ENCODE measurements around the gene ARID1B.

ARID1B gene

GRCh38 chr6:157099912-157100593 is 322.9 kb downstream of the ARID1B start:
- peak in 1 of 3 donors; percentile 7 for DNase-seq

DNA sequence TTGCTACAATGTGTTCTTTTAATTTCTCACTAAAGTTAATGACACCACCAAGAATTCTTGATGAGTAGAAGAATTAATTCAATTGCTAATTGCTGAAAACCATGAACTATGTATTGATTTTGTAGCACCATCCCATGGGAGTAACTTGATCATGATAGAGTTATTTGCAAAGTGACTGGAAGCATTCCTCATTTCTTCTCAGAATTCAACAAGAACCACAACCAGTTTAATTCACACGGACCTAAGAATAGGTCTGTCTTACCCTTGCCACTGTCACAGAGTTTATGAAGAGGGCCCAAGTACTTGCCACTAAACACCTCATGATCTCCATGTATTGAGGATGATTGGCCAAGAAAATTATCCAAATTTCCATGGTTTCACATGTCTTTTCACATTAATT is 324.0 kb downstream of the ARID1B start:
- peaks cover 15% of the 10 kb centered on the region for H3K4me1 ChIP-seq (ENCODE audit: control insufficient read depth, insufficient read depth, low read length, poor library complexity, severe bottlenecking)
- no peak for DNase-seq
- H3K27ac ChIP-seq (ENCODE audit: insufficient read depth, low read length, poor library complexity, severe bottlenecking): no peak overlapping the region
- no peak overlapping the region for H3K4me3 ChIP-seq (ENCODE audit: insufficient read depth, low read depth, low read length, poor library complexity, severe bottlenecking)
- H3K9me3 ChIP-seq (ENCODE audit: control insufficient read depth, low read length): no peaks in the 10 kb centered on the region
- H3K27me3 ChIP-seq (replicated peaks; ENCODE audit: control insufficient read depth, insufficient read depth, low read length, poor library complexity, severe bottlenecking): no peaks in the 10 kb centered on the region
- no peaks in the 10 kb centered on the region for H3K36me3 ChIP-seq (ENCODE audit: control insufficient read depth, insufficient read depth, low read length)

More at GRCh38 chr6:157099912-157100593, 322.9 kb downstream of the ARID1B start:
- Histone ChIP-seq H3K9me3 (ENCODE audit: control insufficient read depth, low read length) (no peaks in the 10 kb centered on the region), H3K4me3 (ENCODE audit: insufficient read depth, low read depth, low read length, poor library complexity, severe bottlenecking) (no peak overlapping the region), H3K27ac (ENCODE audit: insufficient read depth, low read length, poor library complexity, severe bottlenecking) (peak overlapping the region; percentile 32), H3K27me3 (replicated peaks; ENCODE audit: control insufficient read depth, insufficient read depth, low read length, poor library complexity, severe bottlenecking) (no peaks in the 10 kb centered on the region), H3K4me1 (ENCODE audit: control insufficient read depth, insufficient read depth, low read length, poor library complexity, severe bottlenecking) (peaks cover 15% of the 10 kb centered on the region), H3K36me3 (ENCODE audit: control insufficient read depth, insufficient read depth, low read length) (no peaks in the 10 kb centered on the region)

- peaks cover 8% of the 10 kb centered on the region for H3K4me1 ChIP-seq (ENCODE audit: control insufficient read depth, insufficient read depth, low read length, poor library complexity, severe bottlenecking)
- H3K27me3 ChIP-seq (replicated peaks; ENCODE audit: control insufficient read depth, insufficient read depth, low read length, poor library complexity, severe bottlenecking): no peaks in the 10 kb centered on the region
- H3K4me3 ChIP-seq (ENCODE audit: insufficient read depth, low read depth, low read length, poor library complexity, severe bottlenecking): no peak overlapping the region
- DNase-seq: no peak
- H3K9me3 ChIP-seq (ENCODE audit: control insufficient read depth, low read length): no peaks in the 10 kb centered on the region
- no peak overlapping the region for H3K27ac ChIP-seq (ENCODE audit: insufficient read depth, low read length, poor library complexity, severe bottlenecking)
- H3K36me3 ChIP-seq (ENCODE audit: control insufficient read depth, insufficient read depth, low read length): no peaks in the 10 kb centered on the region
These were observed 327.6 kb downstream of the ARID1B start for GRCh38 chr6:157104803-157105202.

- Histone ChIP-seq H3K27ac (ENCODE audit: insufficient read depth, low read length, poor library complexity, severe bottlenecking) (no peak overlapping the region), H3K9me3 (ENCODE audit: control insufficient read depth, low read length) (no peaks in the 10 kb centered on the region), H3K27me3 (replicated peaks; ENCODE audit: control insufficient read depth, insufficient read depth, low read length, poor library complexity, severe bottlenecking) (no peaks in the 10 kb centered on the region), H3K4me1 (ENCODE audit: control insufficient read depth, insufficient read depth, low read length, poor library complexity, severe bottlenecking) (no peaks in the 10 kb centered on the region), H3K36me3 (ENCODE audit: control insufficient read depth, insufficient read depth, low read length) (peaks cover 9% of the 10 kb centered on the region), H3K4me3 (ENCODE audit: insufficient read depth, low read depth, low read length, poor library complexity, severe bottlenecking) (no peak overlapping the region)
- no peak for DNase-seq
These were observed 329.3 kb downstream of the ARID1B start for GRCh38 chr6:157106487-157106886.

DNA sequence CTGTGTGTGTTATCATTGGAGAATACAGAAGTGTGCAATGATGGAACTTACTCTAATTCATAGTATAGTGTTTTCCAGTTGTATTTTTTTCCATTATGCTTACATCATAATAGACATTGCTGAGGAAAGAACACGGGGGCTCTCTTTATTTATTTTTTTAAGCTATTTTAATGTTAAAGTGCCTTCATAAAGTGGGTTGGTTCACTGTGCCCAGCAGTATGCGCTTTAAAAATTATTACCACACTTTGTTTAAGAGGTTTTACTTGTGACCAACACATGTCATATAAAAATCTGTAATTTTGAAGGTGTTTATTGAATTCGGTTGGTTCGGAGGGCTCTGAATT is 330.4 kb downstream of the ARID1B start:
- no peaks in the 10 kb centered on the region for H3K4me1 ChIP-seq (ENCODE audit: control insufficient read depth, insufficient read depth, low read length, poor library complexity, severe bottlenecking)
- DNase-seq: no peak
- no peaks in the 10 kb centered on the region for H3K9me3 ChIP-seq (ENCODE audit: control insufficient read depth, low read length)
- peaks cover 9% of the 10 kb centered on the region for H3K36me3 ChIP-seq (ENCODE audit: control insufficient read depth, insufficient read depth, low read length)
- no peak overlapping the region for H3K4me3 ChIP-seq (ENCODE audit: insufficient read depth, low read depth, low read length, poor library complexity, severe bottlenecking)
- H3K27me3 ChIP-seq (replicated peaks; ENCODE audit: control insufficient read depth, insufficient read depth, low read length, poor library complexity, severe bottlenecking): no peaks in the 10 kb centered on the region
- no peak overlapping the region for H3K27ac ChIP-seq (ENCODE audit: insufficient read depth, low read length, poor library complexity, severe bottlenecking)

- Histone ChIP-seq H3K27ac (ENCODE audit: insufficient read depth, low read length, poor library complexity, severe bottlenecking) (no peak overlapping the region), H3K27me3 (replicated peaks; ENCODE audit: control insufficient read depth, insufficient read depth, low read length, poor library complexity, severe bottlenecking) (no peaks in the 10 kb centered on the region), H3K4me1 (ENCODE audit: control insufficient read depth, insufficient read depth, low read length, poor library complexity, severe bottlenecking) (no peaks in the 10 kb centered on the region), H3K9me3 (ENCODE audit: control insufficient read depth, low read length) (no peaks in the 10 kb centered on the region), H3K36me3 (ENCODE audit: control insufficient read depth, insufficient read depth, low read length) (peaks cover 10% of the 10 kb centered on the region), H3K4me3 (ENCODE audit: insufficient read depth, low read depth, low read length, poor library complexity, severe bottlenecking) (no peak overlapping the region)
- no peak for DNase-seq
These were observed 330.9 kb downstream of the ARID1B start for GRCh38 chr6:157107915-157108651.

GRCh38 chr6:157108923-157109322 is 331.7 kb downstream of the ARID1B start:
- Histone ChIP-seq H3K36me3 (ENCODE audit: control insufficient read depth, insufficient read depth, low read length) (peaks cover 18% of the 10 kb centered on the region), H3K4me3 (ENCODE audit: insufficient read depth, low read depth, low read length, poor library complexity, severe bottlenecking) (no peak overlapping the region), H3K27ac (ENCODE audit: insufficient read depth, low read length, poor library complexity, severe bottlenecking) (no peak overlapping the region), H3K27me3 (replicated peaks; ENCODE audit: control insufficient read depth, insufficient read depth, low read length, poor library complexity, severe bottlenecking) (no peaks in the 10 kb centered on the region), H3K4me1 (ENCODE audit: control insufficient read depth, insufficient read depth, low read length, poor library complexity, severe bottlenecking) (no peaks in the 10 kb centered on the region), H3K9me3 (ENCODE audit: control insufficient read depth, low read length) (no peaks in the 10 kb centered on the region)
- DNase-seq: no peak

DNA sequence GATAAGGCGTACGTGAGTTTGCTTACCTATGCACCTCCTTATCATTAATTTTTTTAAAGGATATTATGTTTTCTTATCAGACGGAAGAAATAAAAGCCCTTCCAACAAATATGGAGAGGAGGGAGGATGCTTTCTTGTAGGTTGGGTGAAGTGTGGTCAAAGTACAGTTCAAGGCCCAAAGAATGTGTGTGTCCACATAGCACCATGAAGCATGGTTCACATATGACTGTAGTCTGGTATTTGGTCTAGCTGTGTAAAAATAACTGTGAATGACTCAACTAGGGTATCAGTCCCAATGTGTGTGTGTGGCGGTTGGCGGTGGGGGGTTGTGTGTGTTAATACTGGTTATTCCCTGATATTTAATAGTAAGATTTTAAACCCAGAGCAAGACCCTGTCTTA is 333.4 kb downstream of the ARID1B start:
- Histone ChIP-seq H3K4me3 (ENCODE audit: insufficient read depth, low read depth, low read length, poor library complexity, severe bottlenecking) (no peak overlapping the region), H3K36me3 (ENCODE audit: control insufficient read depth, insufficient read depth, low read length) (peaks cover 18% of the 10 kb centered on the region), H3K27ac (ENCODE audit: insufficient read depth, low read length, poor library complexity, severe bottlenecking) (no peak overlapping the region), H3K4me1 (ENCODE audit: control insufficient read depth, insufficient read depth, low read length, poor library complexity, severe bottlenecking) (no peaks in the 10 kb centered on the region), H3K27me3 (replicated peaks; ENCODE audit: control insufficient read depth, insufficient read depth, low read length, poor library complexity, severe bottlenecking) (no peaks in the 10 kb centered on the region), H3K9me3 (ENCODE audit: control insufficient read depth, low read length) (no peaks in the 10 kb centered on the region)
- no peak for DNase-seq

GRCh38 chr6:157113389-157113788 is 336.2 kb downstream of the ARID1B start:
- no peaks in the 10 kb centered on the region for H3K9me3 ChIP-seq (ENCODE audit: control insufficient read depth, low read length)
- no peak overlapping the region for H3K27ac ChIP-seq (ENCODE audit: insufficient read depth, low read length, poor library complexity, severe bottlenecking)
- H3K4me1 ChIP-seq (ENCODE audit: control insufficient read depth, insufficient read depth, low read length, poor library complexity, severe bottlenecking): no peaks in the 10 kb centered on the region
- no peaks in the 10 kb centered on the region for H3K27me3 ChIP-seq (replicated peaks; ENCODE audit: control insufficient read depth, insufficient read depth, low read length, poor library complexity, severe bottlenecking)
- H3K4me3 ChIP-seq (ENCODE audit: insufficient read depth, low read depth, low read length, poor library complexity, severe bottlenecking): no peak overlapping the region
- H3K36me3 ChIP-seq (ENCODE audit: control insufficient read depth, insufficient read depth, low read length): peaks cover 18% of the 10 kb centered on the region
- DNase-seq: no peak

- H3K36me3 ChIP-seq (ENCODE audit: control insufficient read depth, insufficient read depth, low read length): peaks cover 13% of the 10 kb centered on the region
- no peak for DNase-seq
- no peaks in the 10 kb centered on the region for H3K9me3 ChIP-seq (ENCODE audit: control insufficient read depth, low read length)
- H3K4me1 ChIP-seq (ENCODE audit: control insufficient read depth, insufficient read depth, low read length, poor library complexity, severe bottlenecking): no peaks in the 10 kb centered on the region
- H3K4me3 ChIP-seq (ENCODE audit: insufficient read depth, low read depth, low read length, poor library complexity, severe bottlenecking): no peak overlapping the region
- no peak overlapping the region for H3K27ac ChIP-seq (ENCODE audit: insufficient read depth, low read length, poor library complexity, severe bottlenecking)
- H3K27me3 ChIP-seq (replicated peaks; ENCODE audit: control insufficient read depth, insufficient read depth, low read length, poor library complexity, severe bottlenecking): no peaks in the 10 kb centered on the region
These were observed 339.2 kb downstream of the ARID1B start for GRCh38 chr6:157116426-157116825.
